Neuronal stem cell (in vitro differentiated cells): ENCODE data around the gene PPP5C.
A peak's percentile ranks its signal among the peaks of the same experiment; 100 is the strongest.

Experiments used
- DNase-seq: peaks from one replicate; pipeline ENCODE4 v3.0.0-alpha.2; 2013; ENCODE audit warnings: low spot score
- H2AFZ ChIP-seq: one replicate; pipeline ENCODE4 v1.6.1; 2013; ENCODE audit warnings: mild to moderate bottlenecking, low read length, inconsistent platforms
- H2AK5ac ChIP-seq: 2 replicates; pipeline ENCODE4 v1.6.1; 2013; ENCODE audit warnings: low read depth, mild to moderate bottlenecking, inconsistent platforms, low read length, moderate library complexity, mixed read lengths
- H2BK120ac ChIP-seq: 2 replicates; pipeline ENCODE4 v1.6.1; 2013; ENCODE audit warnings: low read depth, mild to moderate bottlenecking, inconsistent platforms, low read length, moderate library complexity, mixed read lengths
- H2BK12ac ChIP-seq: one replicate; pipeline ENCODE4 v1.6.1; 2013; ENCODE audit warnings: low read length, inconsistent platforms
- H2BK15ac ChIP-seq: 2 replicates; pipeline ENCODE4 v1.6.1; 2013; ENCODE audit warnings: mild to moderate bottlenecking, low read length, inconsistent platforms, mixed read lengths
- H2BK5ac ChIP-seq: one replicate; pipeline ENCODE4 v1.6.1; 2013; ENCODE audit warnings: inconsistent platforms, mild to moderate bottlenecking, low read length, moderate library complexity
- H3K14ac ChIP-seq: one replicate; pipeline ENCODE4 v1.6.1; 2013; ENCODE audit warnings: low read length, inconsistent platforms
- H3K18ac ChIP-seq: 2 replicates; pipeline ENCODE4 v1.6.1; 2013; ENCODE audit warnings: low read length, inconsistent platforms
- H3K23ac ChIP-seq: 2 replicates; pipeline ENCODE4 v1.6.1; 2013; ENCODE audit warnings: low read depth, mild to moderate bottlenecking, mixed read lengths, low read length, inconsistent platforms; ENCODE audit not compliant: poor library complexity
- H3K27ac ChIP-seq: replicated peaks from 3 replicates; pipeline ENCODE4 v1.5.1; 2013; ENCODE audit warnings: low read length, inconsistent platforms
- H3K27me3 ChIP-seq, 3 experiments: 2 replicates each; pipeline ENCODE4 v1.6.1; 2013; ENCODE audit warnings: low read length in 3 of 3, mild to moderate bottlenecking in 2 of 3, inconsistent platforms in 1 of 3, low read depth in 1 of 3, mixed read lengths in 1 of 3, moderate library complexity in 1 of 3; ENCODE audit not compliant: control insufficient read depth in 3 of 3, insufficient read depth in 3 of 3
- H3K36me3 ChIP-seq, 2 donors: replicated peaks in 1 of 2; 2 replicates each; pipeline ENCODE4 v1.6.1; 2013; ENCODE audit warnings: low read length in 2 of 2; ENCODE audit not compliant: control insufficient read depth in 2 of 2, insufficient read depth in 2 of 2
- H3K4ac ChIP-seq: 2 replicates; pipeline ENCODE4 v1.6.1; 2013; ENCODE audit warnings: inconsistent platforms, mild to moderate bottlenecking, low read length, moderate library complexity
- H3K4me1 ChIP-seq, 2 donors: 1 replicate in 1 of 2; 2 replicates in 1 of 2; pipeline ENCODE4 v1.6.1; 2013; ENCODE audit warnings: low read length in 2 of 2, low read depth in 1 of 2; ENCODE audit not compliant: control insufficient read depth in 2 of 2, insufficient read depth in 1 of 2
- H3K4me2 ChIP-seq: one replicate; pipeline ENCODE4 v1.6.1; 2013; ENCODE audit warnings: mild to moderate bottlenecking, low read length, inconsistent platforms; ENCODE audit not compliant: insufficient read depth, poor library complexity, severe bottlenecking
- H3K4me3 ChIP-seq, 2 donors: 2 replicates each; pipeline ENCODE4 v1.5.1; 2013; ENCODE audit warnings: low read length in 2 of 2, mild to moderate bottlenecking in 2 of 2, inconsistent platforms in 1 of 2, moderate library complexity in 1 of 2
- H3K79me1 ChIP-seq: one replicate; pipeline ENCODE4 v1.6.1; 2013; ENCODE audit warnings: low read depth, mild to moderate bottlenecking, inconsistent platforms, low read length, moderate library complexity
- H3K9ac ChIP-seq: one replicate; pipeline ENCODE4 v1.6.1; 2013; ENCODE audit warnings: mild to moderate bottlenecking, low read depth, low read length, inconsistent platforms; ENCODE audit not compliant: poor library complexity
- H3K9me3 ChIP-seq, 2 donors: replicated peaks in 1 of 2; 2 replicates each; pipeline versions ENCODE3 to v1.6.1; 2013; ENCODE audit warnings: low read length in 2 of 2, mild to moderate bottlenecking in 2 of 2, inconsistent platforms in 1 of 2, low read depth in 1 of 2, mixed read lengths in 1 of 2, moderate library complexity in 1 of 2; ENCODE audit not compliant: control insufficient read depth in 2 of 2, insufficient read depth in 1 of 2
- H4K8ac ChIP-seq: one replicate; pipeline ENCODE4 v1.6.1; 2013; ENCODE audit warnings: low read depth, mild to moderate bottlenecking, inconsistent platforms, low read length, moderate library complexity
- H4K91ac ChIP-seq: one replicate; pipeline ENCODE4 v1.6.1; 2013; ENCODE audit warnings: low read length, low read depth, mild to moderate bottlenecking, inconsistent platforms; ENCODE audit not compliant: poor library complexity
- WGBS, 2 donors: extraction: QIAGEN DNeasy Blood & Tissue Kit; methylation state at CpG; one replicate each; pipeline ENCODE4 v1.1.7; 2013; ENCODE audit warnings: missing lambda C conversion rate in 2 of 2, mixed read lengths in 1 of 2; ENCODE audit not compliant: insufficient read length in 2 of 2, insufficient replicate concordance in 1 of 2; ENCODE audit errors: extremely low coverage in 2 of 2; 5-methylcytosine and 5-hydroxymethylcytosine counted together

The PPP5C gene

GRCh38 chr19:46350758-46351159 lies 3.9 kb downstream of the PPP5C start:
- no peak overlapping the region for H3K4ac ChIP-seq
- H2BK12ac ChIP-seq: no peak overlapping the region
- WGBS, 2 donors: no CpG with 5 or more reads among the region's 8 CpGs
- H2BK5ac ChIP-seq: no peak overlapping the region
- H3K27me3 ChIP-seq: no peaks in the 10 kb centered on the region
- no peaks in the 10 kb centered on the region for H3K9me3 ChIP-seq
- H3K27ac ChIP-seq: no peak overlapping the region
- H3K14ac ChIP-seq: no peak overlapping the region
- no peak overlapping the region for H2AFZ ChIP-seq
- H4K91ac ChIP-seq: no peak overlapping the region
- no peak overlapping the region for H3K23ac ChIP-seq
- DNase-seq: no peak
- peaks cover 0 to 12% of the 10 kb centered on the region in 2 donors for H3K4me1 ChIP-seq
- H4K8ac ChIP-seq: no peak overlapping the region
- no peak overlapping the region for H2BK15ac ChIP-seq
- peaks cover 31 to 68% of the 10 kb centered on the region in 2 donors for H3K36me3 ChIP-seq
- no peak overlapping the region for H3K18ac ChIP-seq
- peaks cover 25% of the 10 kb centered on the region for H3K79me1 ChIP-seq
- no peak overlapping the region for H3K4me2 ChIP-seq
- no peak overlapping the region for H2AK5ac ChIP-seq
- H3K9ac ChIP-seq: no peak overlapping the region
- no peak overlapping the region for H2BK120ac ChIP-seq
- no peak overlapping the region for H3K4me3 ChIP-seq

DNA sequence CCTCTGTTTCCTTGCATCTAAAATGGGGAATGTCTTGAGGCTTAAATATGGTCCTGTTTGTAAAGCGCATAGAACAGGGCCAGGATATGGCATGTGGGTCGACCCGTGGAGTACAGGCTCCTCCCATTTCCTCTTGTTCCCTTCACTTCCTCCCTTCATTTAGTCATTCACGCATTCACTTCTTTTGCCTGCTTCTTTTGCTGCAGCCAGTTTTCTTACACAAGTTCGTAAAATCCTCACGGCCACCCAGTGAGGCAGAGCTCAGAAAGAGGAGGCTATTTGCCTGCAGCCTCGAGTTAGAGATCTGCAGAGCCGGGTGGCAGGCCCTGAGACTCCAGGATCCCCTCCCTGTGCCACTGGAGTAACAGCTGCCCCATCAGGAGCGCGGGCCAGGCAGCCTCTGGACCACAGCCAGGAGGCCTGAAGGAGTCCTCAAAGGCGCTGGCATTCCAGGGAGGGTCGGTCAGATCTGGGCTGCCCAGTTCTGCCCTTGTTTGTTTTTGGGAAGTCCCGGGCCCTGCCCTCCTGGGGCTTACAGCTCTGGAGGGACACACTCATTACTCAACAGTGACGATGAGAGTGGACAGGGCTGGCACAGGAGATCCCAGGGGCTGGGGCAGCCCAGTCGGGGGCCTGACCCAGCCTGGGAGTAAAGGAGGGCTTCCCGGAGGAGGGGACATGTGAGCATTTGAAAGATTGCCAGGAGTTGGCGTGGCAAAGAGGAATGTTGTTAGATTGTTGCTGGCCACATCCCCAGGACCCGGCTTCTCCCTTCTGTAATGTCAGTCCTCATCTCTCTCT lies 4.6 kb downstream of the PPP5C start:
- Histone ChIP-seq H2BK5ac (no peak overlapping the region), H3K4me1 (peaks cover 0 to 9% of the 10 kb centered on the region in 2 donors), H3K27ac (no peak overlapping the region), H2AFZ (no peak overlapping the region), H2BK15ac (no peak overlapping the region), H3K27me3 (no peaks in the 10 kb centered on the region), H2BK120ac (no peak overlapping the region), H3K23ac (no peak overlapping the region), H4K91ac (no peak overlapping the region), H4K8ac (no peak overlapping the region), H2AK5ac (no peak overlapping the region), H3K4me3 (no peak overlapping the region), H3K79me1 (peaks cover 25% of the 10 kb centered on the region), H3K36me3 (peaks cover 38 to 75% of the 10 kb centered on the region in 2 donors), H3K14ac (no peak overlapping the region), H3K18ac (no peak overlapping the region), H3K9ac (no peak overlapping the region), H3K4ac (no peak overlapping the region), H3K4me2 (no peak overlapping the region), H3K9me3 (no peaks in the 10 kb centered on the region), H2BK12ac (no peak overlapping the region)
- WGBS, 2 donors: no CpG with 5 or more reads among the region's 18 CpGs
- no peak for DNase-seq

DNA sequence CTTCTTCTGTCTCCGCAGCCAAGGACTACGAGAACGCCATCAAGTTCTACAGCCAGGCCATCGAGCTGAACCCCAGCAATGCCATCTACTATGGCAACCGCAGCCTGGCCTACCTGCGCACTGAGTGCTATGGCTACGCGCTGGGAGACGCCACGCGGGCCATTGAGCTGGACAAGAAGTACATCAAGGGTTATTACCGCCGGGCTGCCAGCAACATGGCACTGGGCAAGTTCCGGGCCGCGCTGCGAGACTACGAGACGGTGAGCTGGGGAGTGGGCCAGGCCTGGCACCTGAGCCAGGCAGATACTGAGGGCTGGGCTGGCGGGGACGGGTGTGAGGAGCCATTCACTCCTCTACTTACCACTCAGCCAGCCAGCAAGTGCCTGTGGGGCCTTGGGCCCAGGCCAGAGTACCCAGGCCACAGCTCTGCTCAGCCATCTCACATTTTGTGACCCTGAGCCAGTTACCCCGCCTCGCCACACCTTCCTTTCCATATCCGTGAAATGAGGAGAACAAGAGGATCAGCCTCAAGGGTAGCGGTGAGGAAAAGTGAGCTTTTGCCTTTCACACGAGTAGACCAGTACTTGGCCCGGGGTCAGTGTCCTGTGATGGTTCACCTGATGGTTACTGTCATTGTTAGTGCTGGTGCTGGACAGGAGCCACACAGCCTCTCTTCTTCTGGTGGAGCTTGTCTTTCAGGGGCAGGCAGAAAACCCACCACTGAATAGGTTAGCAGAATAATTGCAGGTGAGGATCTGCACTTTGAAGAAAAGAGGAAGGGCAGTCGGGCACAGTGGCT lies 7.0 kb downstream of the PPP5C start:
- no peak overlapping the region for H3K14ac ChIP-seq
- H3K4me3 ChIP-seq: peak overlapping the region in 1 of 2 donors; percentile 5
- H4K91ac ChIP-seq: no peak overlapping the region
- DNase-seq: no peak
- no peak overlapping the region for H2BK12ac ChIP-seq
- H2AK5ac ChIP-seq: no peak overlapping the region
- H3K27me3 ChIP-seq: no peaks in the 10 kb centered on the region
- H2BK120ac ChIP-seq: no peak overlapping the region
- H2BK5ac ChIP-seq: peak overlapping the region; percentile 28
- H3K4me2 ChIP-seq: no peak overlapping the region
- no peak overlapping the region for H3K27ac ChIP-seq
- H2AFZ ChIP-seq: no peak overlapping the region
- no CpG with 5 or more reads among the region's 28 CpGs for WGBS, 2 donors
- no peak overlapping the region for H3K4ac ChIP-seq
- no peak overlapping the region for H3K18ac ChIP-seq
- H3K9ac ChIP-seq: no peak overlapping the region
- H3K79me1 ChIP-seq: peaks cover 19% of the 10 kb centered on the region
- peaks cover 35 to 93% of the 10 kb centered on the region in 2 donors for H3K36me3 ChIP-seq
- peaks cover 0 to 5% of the 10 kb centered on the region in 2 donors for H3K4me1 ChIP-seq
- H4K8ac ChIP-seq: no peak overlapping the region
- H3K9me3 ChIP-seq: no peaks in the 10 kb centered on the region
- H2BK15ac ChIP-seq: no peak overlapping the region
- peak overlapping the region; percentile 52 for H3K23ac ChIP-seq
